ENCODE results near the gene CLDN9.

DNA sequence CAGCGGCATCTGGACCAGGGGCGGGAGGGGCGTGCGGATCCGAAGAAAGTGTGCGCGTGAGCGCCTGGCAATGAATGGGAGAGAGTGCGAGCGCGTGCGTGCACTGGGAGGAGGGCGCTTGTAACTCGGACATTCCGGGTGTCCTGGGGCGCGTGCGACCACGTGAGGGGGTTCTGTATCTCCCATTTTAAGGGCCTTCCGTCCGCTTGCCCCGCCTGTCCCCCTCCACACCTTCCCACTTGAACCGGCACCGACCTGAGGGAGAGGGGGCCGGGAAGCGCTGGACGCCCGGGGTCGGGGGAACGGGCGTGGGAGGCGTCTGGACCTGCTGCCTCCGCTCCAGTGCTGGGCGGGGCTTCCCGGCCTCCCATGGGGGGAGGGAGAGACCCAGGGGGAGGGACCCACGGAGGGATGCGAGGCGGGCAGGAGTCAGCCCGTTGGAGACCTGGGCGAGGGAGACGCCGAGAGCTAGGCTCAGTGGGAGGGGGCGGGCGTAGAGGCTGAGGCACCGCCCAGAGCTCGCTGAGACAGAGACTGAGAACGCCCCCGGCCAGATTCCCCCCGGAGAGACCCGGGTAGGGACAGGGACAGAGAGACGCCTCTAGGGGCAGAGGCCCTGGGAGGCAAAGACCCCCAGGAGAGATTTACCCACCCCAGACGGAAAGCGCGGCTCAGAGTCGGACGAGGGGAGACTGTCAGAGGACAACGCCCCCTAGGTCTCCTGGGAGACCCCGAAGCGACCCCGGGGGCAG is 48.8 kb upstream of the CLDN9 start, which contains the start of gene KREMEN2:
- TF ChIP-seq YY1 (IDR thresholded peaks at IDR 0.05; ENCODE audit: insufficient read depth, insufficient read length), result no peak
- no peak for TF ChIP-seq SUZ12 (IDR thresholded peaks at IDR 0.05; ENCODE audit: extremely low read depth, insufficient read depth, insufficient read length)
- TF ChIP-seq ZNF274 (IDR thresholded peaks at IDR 0.05; ENCODE audit: low read depth, low read length), result no peak
